H1 (cell line): ENCODE results near the gene PAK5. TPM values are rescaled to one million over a fixed set of nuclear protein-coding genes. Genes with fewer than 3 reads are reported as not detected.

ENCODE experiments used
- CTCF ChIA-PET: fragments of 300-600 bp; sonication (Branson Sonifier 250); formaldehyde crosslinking; loops from one replicate; lab custom pipeline; 2021; ENCODE audit not compliant: partially characterized antibody; lab: Charles Lee
- POLR2A ChIA-PET: fragments of 300-600 bp; sonication (Branson Sonifier 250); formaldehyde crosslinking; loops from one replicate; lab custom pipeline; 2021; ENCODE audit warnings: inconsistent platforms; ENCODE audit not compliant: partially characterized antibody; lab: Charles Lee
- DNase-seq, 2 experiments: peaks; one replicate each; pipeline versions ENCODE4 v3.0.0 to v3.0.0-alpha.2; 2010 to 2022; ENCODE audit warnings: low spot score in 2 of 2, low read depth in 1 of 2, mixed read lengths in 1 of 2
- FAIRE-seq: peaks from 2 replicates; lab custom pipeline; 2011; peaks lifted over from hg19 to GRCh38; lab: Jason Lieb, UNC
- H2AFZ ChIP-seq: 2 replicates; pipeline ENCODE4 v1.8.1; 2012; ENCODE audit warnings: low read length, inconsistent platforms
- H2AK5ac ChIP-seq: 2 replicates; pipeline ENCODE4 v1.6.1; 2013; ENCODE audit warnings: low read depth, low read length
- H2BK120ac ChIP-seq: replicated peaks from 2 replicates; pipeline ENCODE3; 2013; ENCODE audit warnings: low read depth, low read length, inconsistent platforms
- H2BK12ac ChIP-seq: 2 replicates; pipeline ENCODE4 v1.6.1; 2013; ENCODE audit warnings: low read depth, low read length
- H2BK15ac ChIP-seq: 2 replicates; pipeline ENCODE4 v1.6.1; 2013; ENCODE audit warnings: low read length
- H2BK20ac ChIP-seq: 2 replicates; pipeline ENCODE4 v1.6.1; 2013; ENCODE audit warnings: low read length
- H2BK5ac ChIP-seq: 2 replicates; pipeline ENCODE4 v1.6.1; 2013; ENCODE audit warnings: low read depth, low read length
- H3K14ac ChIP-seq: 2 replicates; pipeline ENCODE4 v1.6.1; 2013; ENCODE audit warnings: inconsistent platforms; ENCODE audit not compliant: insufficient read length
- H3K18ac ChIP-seq: 2 replicates; pipeline ENCODE4 v1.6.1; 2013; ENCODE audit warnings: low read length; ENCODE audit errors: extremely low read depth
- H3K23ac ChIP-seq: 2 replicates; pipeline ENCODE4 v1.6.1; 2013; ENCODE audit warnings: inconsistent platforms; ENCODE audit not compliant: insufficient read length
- H3K23me2 ChIP-seq: 2 replicates; pipeline ENCODE4 v1.6.1; 2013; ENCODE audit warnings: low read depth, low read length
- H3K27ac ChIP-seq: 2 replicates; pipeline ENCODE4 v1.6.1; 2011; ENCODE audit warnings: low read depth, low read length, inconsistent platforms
- H3K27me3 ChIP-seq, 4 experiments: replicated peaks in 1 of 4; 1 replicate in 1 of 4; 2 replicates in 3 of 4; pipeline versions ENCODE4 v1.6.1 to v1.8.1; 2011 to 2013; ENCODE audit warnings: low read length in 3 of 4, mild to moderate bottlenecking in 3 of 4, inconsistent platforms in 2 of 4, mixed read lengths in 2 of 4, moderate library complexity in 1 of 4; ENCODE audit not compliant: control insufficient read depth in 3 of 4, insufficient read depth in 3 of 4; ENCODE audit errors: extremely low read depth in 1 of 4
- H3K36me3 ChIP-seq, 4 experiments: 2 replicates each; pipeline versions ENCODE4 v1.6.1 to v1.8.1; 2011 to 2013; ENCODE audit warnings: mild to moderate bottlenecking in 4 of 4, low read length in 3 of 4, moderate library complexity in 2 of 4, control low read depth in 1 of 4, inconsistent platforms in 1 of 4; ENCODE audit not compliant: insufficient read depth in 4 of 4, control insufficient read depth in 2 of 4
- H3K4ac ChIP-seq: replicated peaks from 2 replicates; pipeline ENCODE3; 2013; ENCODE audit warnings: low read length, low read depth, mixed read lengths, inconsistent platforms; ENCODE audit not compliant: insufficient read length
- H3K4me1 ChIP-seq, 4 experiments: replicated peaks in 1 of 4; 1 replicate in 1 of 4; 2 replicates in 3 of 4; pipeline versions ENCODE4 v1.6.1 to v1.8.1; 2011 to 2013; ENCODE audit warnings: low read length in 3 of 4, inconsistent platforms in 2 of 4, mixed read lengths in 1 of 4; ENCODE audit not compliant: insufficient read depth in 4 of 4, control insufficient read depth in 3 of 4
- H3K4me2 ChIP-seq, 2 experiments: 2 replicates each; pipeline versions ENCODE4 v1.6.1 to v1.8.1; 2011 to 2013; ENCODE audit warnings: low read depth in 2 of 2, low read length in 2 of 2, control low read depth in 1 of 2, inconsistent platforms in 1 of 2, mild to moderate bottlenecking in 1 of 2; ENCODE audit not compliant: insufficient read depth in 1 of 2
- H3K4me3 ChIP-seq, 4 experiments: fragments of 200-600, 300-600 bp in 1 of 4; sonication (generic), shearing (Covaris generic), sonication (Bioruptor Twin) in 1 of 4; 2 replicates each; pipeline versions ENCODE4 v1.5.1 to v1.8.1; 2011 to 2016; ENCODE audit warnings: low read length in 4 of 4, low read depth in 3 of 4, control low read depth in 2 of 4, inconsistent platforms in 2 of 4, mild to moderate bottlenecking in 2 of 4, mixed read lengths in 1 of 4, moderate library complexity in 1 of 4; ENCODE audit not compliant: insufficient read depth in 2 of 4; ENCODE audit errors: extremely low read depth in 1 of 4
- H3K56ac ChIP-seq: replicated peaks from 2 replicates; pipeline ENCODE3; 2013; ENCODE audit warnings: low read depth, mild to moderate bottlenecking, mixed read lengths, low read length, inconsistent platforms; ENCODE audit not compliant: insufficient read length
- H3K79me1 ChIP-seq: 2 replicates; pipeline ENCODE4 v1.6.1; 2013; ENCODE audit warnings: low read depth, low read length, control low read depth
- H3K79me2 ChIP-seq, 2 experiments: 2 replicates each; pipeline versions ENCODE4 v1.6.1 to v1.8.1; 2012 to 2013; ENCODE audit warnings: low read length in 2 of 2, mild to moderate bottlenecking in 2 of 2, inconsistent platforms in 1 of 2; ENCODE audit not compliant: insufficient read depth in 2 of 2, control insufficient read depth in 1 of 2
- H3K9ac ChIP-seq, 4 experiments: replicated peaks in 1 of 4; 1 replicate in 1 of 4; 2 replicates in 3 of 4; pipeline versions ENCODE4 v1.6.1 to v1.8.1; 2011 to 2013; ENCODE audit warnings: low read depth in 3 of 4, low read length in 3 of 4, control low read depth in 2 of 4, mild to moderate bottlenecking in 2 of 4, moderate library complexity in 2 of 4, inconsistent platforms in 1 of 4; ENCODE audit errors: extremely low read depth in 1 of 4
- H3K9me3 ChIP-seq, 2 experiments: 2 replicates each; pipeline versions ENCODE4 v1.6.1 to v1.8.1; 2012 to 2013; ENCODE audit warnings: mild to moderate bottlenecking in 2 of 2, moderate library complexity in 2 of 2, control low read depth in 1 of 2, inconsistent platforms in 1 of 2, low read depth in 1 of 2, low read length in 1 of 2, mixed read lengths in 1 of 2; ENCODE audit not compliant: insufficient read depth in 2 of 2
- H4K20me1 ChIP-seq, 2 experiments: replicated peaks in 1 of 2; 2 replicates each; pipeline versions ENCODE3 to v1.8.1; 2011 to 2013; ENCODE audit warnings: inconsistent platforms in 2 of 2, low read length in 2 of 2, mild to moderate bottlenecking in 1 of 2; ENCODE audit not compliant: insufficient read depth in 2 of 2, control insufficient read depth in 1 of 2
- H4K5ac ChIP-seq: 2 replicates; pipeline ENCODE4 v1.6.1; 2013; ENCODE audit warnings: low read length, low read depth, mixed read lengths, inconsistent platforms; ENCODE audit not compliant: insufficient read length
- H4K8ac ChIP-seq: 2 replicates; pipeline ENCODE4 v1.8.0; 2013; ENCODE audit warnings: mild to moderate bottlenecking, moderate library complexity, low read length, inconsistent platforms; ENCODE audit not compliant: insufficient read depth; ENCODE audit errors: extremely low read depth
- H4K91ac ChIP-seq: replicated peaks from 2 replicates; pipeline ENCODE3; 2013; ENCODE audit warnings: low read length, mixed read lengths, inconsistent platforms; ENCODE audit not compliant: insufficient read length
- CEBPB ChIP-seq: IDR thresholded peaks from 2 replicates; pipeline ENCODE4 v1.6.1; 2012; ENCODE audit warnings: low read depth, low read length
- JUN ChIP-seq: IDR thresholded peaks from 2 replicates; pipeline ENCODE4 v1.6.1; 2011; ENCODE audit warnings: low read depth, mild to moderate bottlenecking, improper control_type of control experiment, low read length
- KDM4A ChIP-seq: IDR thresholded peaks from one replicate; pipeline ENCODE4 v1.7.1; 2012; ENCODE audit warnings: low read depth, mild to moderate bottlenecking, moderate library complexity, low read length, inconsistent platforms; ENCODE audit not compliant: severe bottlenecking
- WGBS, 2 experiments: shearing (Covaris generic) in 1 of 2; methylation state at CpG; one replicate each; pipeline versions ENCODE4 v1.1.6 to v1.1.7; 2013 to 2015; ENCODE audit warnings: low lambda C conversion rate in 2 of 2, mixed read lengths in 2 of 2, inconsistent platforms in 1 of 2, low coverage in 1 of 2, missing lambda C conversion rate in 1 of 2; ENCODE audit not compliant: insufficient replicate concordance in 2 of 2, insufficient coverage in 1 of 2, insufficient read length in 1 of 2; ENCODE audit errors: extremely low coverage in 1 of 2, missing lambda C conversion rate in 1 of 2; 5-methylcytosine and 5-hydroxymethylcytosine counted together
- polyA plus RNA-seq, 7 experiments: library from polyadenylated mRNA; depleted of rRNA in 3 of 7; stranded (reverse) in 5 of 7; unstranded in 2 of 7; fragments of >200 nt in 5 of 7; fragments of 200-250 nt in 2 of 7; gene quantifications; 1 replicate in 5 of 7; 2 replicates in 1 of 7; 4 replicates in 1 of 7; pipeline versions ENCODE4 v1.2.1 to v1.2.3, GENCODE V29; 2011 to 2013; ENCODE audit warnings: missing spikeins in 2 of 7, mixed read lengths in 2 of 7
- total RNA-seq: library from RNA; stranded (reverse); fragmentation: NEBNext Ultra II Directional; extraction: Animal tissue kit (Norgen Biotek cat#: 25700); gene quantifications from 2 replicates; pipeline ENCODE4 v1.2.1, GENCODE V29; 2021
- TF ChIP-seq, protein P1 (sequence below): IDR thresholded peaks from 2 replicates; pipeline ENCODE4 v1.6.1; 2011; ENCODE audit warnings: low read depth, mild to moderate bottlenecking, low read length; ENCODE audit not compliant: insufficient read depth

PAK5 gene
- total and polyA plus RNA-seq, 2 of the 8 experiments (the other 6 are each of a cell fraction or from before 2014, with no cell fraction given), result 0.54 to 0.80 TPM

- Histone ChIP-seq H4K5ac (no peak overlapping the region), H3K9ac (no peak overlapping the region), H2BK15ac (no peak overlapping the region), H3K23me2 (no peaks in the 10 kb centered on the region), H2BK20ac (no peak overlapping the region), H2BK12ac (no peak overlapping the region), H4K91ac (no peak overlapping the region), H3K18ac (no peak overlapping the region), H3K4ac (no peak overlapping the region), H3K4me3 (no peak overlapping the region), H3K27me3 (no peaks in the 10 kb centered on the region), H3K14ac (no peak overlapping the region), H4K20me1 (no peaks in the 10 kb centered on the region), H3K79me2 (no peaks in the 10 kb centered on the region), H3K56ac (no peak overlapping the region), H2AFZ (no peak overlapping the region), H3K4me1 (no peaks in the 10 kb centered on the region), H2AK5ac (no peak overlapping the region), H3K36me3 (no peaks in the 10 kb centered on the region), H3K27ac (no peak overlapping the region), H3K79me1 (no peaks in the 10 kb centered on the region), H2BK5ac (no peak overlapping the region), H3K23ac (no peak overlapping the region), H3K4me2 (no peak overlapping the region), H4K8ac (no peak overlapping the region), H3K9me3 (no peaks in the 10 kb centered on the region), H2BK120ac (no peak overlapping the region)
- no peak for FAIRE-seq
- ChIA-PET POLR2A (interaction anchor here (1.0 kb wide), 1 partner anchor 8 kb away, joined by 3 read pairs; no protein-coding TSS in a partner anchor), CTCF (no interaction called here)
- no peak for DNase-seq
- 90% methylated on average over 3 of the region's 3 CpGs; no CpG with 5 or more reads in 1 of the 2 experiments for WGBS, 2 experiments
- TF ChIP-seq CEBPB (no peak), KDM4A (no peak), JUN (no peak)
- TF ChIP-seq, protein P1, sequence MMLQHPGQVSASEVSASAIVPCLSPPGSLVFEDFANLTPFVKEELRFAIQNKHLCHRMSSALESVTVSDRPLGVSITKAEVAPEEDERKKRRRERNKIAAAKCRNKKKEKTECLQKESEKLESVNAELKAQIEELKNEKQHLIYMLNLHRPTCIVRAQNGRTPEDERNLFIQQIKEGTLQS, result no peak
Observed at GRCh38 chr20:9794831-9795230, 44.0 kb downstream of the PAK5 start.
